Renal cortex interstitium (tissue), 11 donors: ENCODE results near the gene FBL. TPM values are rescaled to one million over a fixed set of nuclear protein-coding genes. Genes with fewer than 3 reads are reported as not detected.
"Not testable (repeated sequence)": the region's sequence is repeated elsewhere in the genome, so short reads cannot be mapped to it uniquely, and the experiment has no call there.

Experiments
- DNase-seq, 11 donors: peaks; one replicate each; pipeline ENCODE4 v3.0.0-alpha.2; 2013; ENCODE audit warnings: low read depth in 9 of 11, low spot score in 4 of 11; ENCODE audit errors: extremely low read depth in 1 of 11
- polyA plus RNA-seq, 3 donors: library from polyadenylated mRNA; unstranded; fragments of 120-200 nt; gene quantifications; one replicate each; pipeline ENCODE4 v1.2.1, GENCODE V29; 2013; ENCODE audit not compliant: insufficient read length in 3 of 3

The FBL gene
- polyA plus RNA-seq, 3 donors, result 288 to 390 (median 331) TPM

DNA sequence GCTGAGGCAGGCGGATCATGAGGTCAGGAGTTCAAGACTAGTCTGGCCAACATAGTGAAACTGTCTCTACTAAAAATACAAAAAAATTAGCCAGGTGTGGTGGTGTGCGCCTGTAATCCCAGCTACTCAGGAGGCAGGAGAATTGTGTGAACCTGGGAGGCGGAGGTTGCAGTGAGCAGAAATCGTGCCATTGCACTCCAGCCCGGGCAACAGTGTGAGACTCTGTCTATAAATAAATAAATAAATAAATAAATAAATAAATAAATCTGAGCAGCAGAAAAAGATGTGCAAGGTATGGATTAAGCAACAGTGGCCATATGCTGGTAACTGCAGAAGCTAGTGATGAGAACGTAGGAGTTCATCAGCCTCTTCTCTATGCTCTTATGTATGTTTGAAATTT is 32.1 kb downstream of the FBL start:
- not testable (repeated sequence) for DNase-seq

DNA sequence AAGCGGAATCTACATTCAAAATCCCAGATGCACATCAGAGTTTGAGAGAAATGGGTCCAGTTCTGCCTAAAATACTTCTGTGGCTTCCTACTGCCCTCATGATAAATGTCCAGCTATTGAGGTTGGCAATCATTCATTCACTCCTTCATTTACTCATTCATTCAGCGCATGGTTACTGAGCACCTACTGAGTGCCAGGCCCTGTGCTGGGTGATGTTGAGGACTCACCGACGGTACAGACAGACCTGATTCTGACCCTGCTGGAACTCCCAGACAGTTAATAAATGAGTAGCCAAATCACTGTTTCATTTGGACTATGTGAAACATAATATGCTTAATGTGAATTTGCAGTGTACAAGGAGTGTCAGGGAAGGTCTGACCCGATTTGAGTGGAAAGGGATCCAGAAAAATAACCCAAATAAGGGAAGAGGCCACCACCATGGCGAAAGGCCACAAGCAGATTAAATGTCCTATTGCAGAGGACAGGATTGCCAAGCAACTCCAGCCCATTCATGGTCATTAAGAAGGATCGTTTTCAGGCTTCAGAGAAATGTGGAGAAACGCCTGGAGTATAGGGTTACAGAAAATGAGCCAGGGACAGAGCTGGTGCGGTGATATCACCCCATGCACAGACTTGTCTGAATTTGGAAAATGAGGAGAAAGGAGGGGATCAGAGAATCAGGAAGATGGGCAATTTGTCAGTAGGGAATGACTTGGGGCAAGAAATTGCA is 32.8 kb downstream of the FBL start:
- peak in 1 of 11 donors; percentile 11 for DNase-seq

DNA sequence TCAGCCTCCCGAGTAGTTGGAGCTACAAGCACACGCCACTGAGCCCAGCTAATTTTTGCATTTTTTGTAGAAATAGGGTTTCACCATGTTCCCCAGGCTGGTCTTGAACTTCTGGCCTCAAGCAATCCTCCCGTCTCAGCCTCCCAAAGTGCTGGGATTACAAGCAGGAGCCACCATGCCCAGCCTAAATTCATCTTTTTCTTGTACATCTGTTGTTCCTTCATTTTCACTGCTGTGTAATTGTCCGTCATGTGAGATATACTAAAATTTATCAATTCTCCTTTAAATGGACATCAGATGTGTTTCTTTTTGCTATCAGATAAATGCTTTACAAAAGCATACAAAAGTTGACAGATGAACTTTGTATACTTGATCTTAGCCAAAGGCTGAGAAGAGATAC is 35.1 kb downstream of the FBL start:
- DNase-seq, result no peak

DNA sequence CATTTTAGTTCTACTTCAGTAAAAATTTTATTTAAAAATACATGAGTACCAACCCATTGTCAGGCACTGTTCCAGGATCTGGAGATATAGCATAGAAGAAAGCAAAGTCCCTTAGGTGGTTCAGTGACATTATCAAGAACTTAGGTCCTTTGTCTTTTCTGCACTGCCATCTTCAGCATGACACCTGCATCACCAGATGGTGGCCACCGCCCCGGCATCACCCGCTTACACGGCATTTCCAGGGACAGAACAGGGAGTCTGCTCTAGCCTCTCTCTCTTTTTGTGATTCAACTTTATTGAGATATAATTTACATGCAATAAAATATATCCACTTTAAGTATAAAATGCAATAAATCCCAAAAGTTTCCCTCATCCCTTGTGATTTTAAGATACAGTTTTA is 35.8 kb downstream of the FBL start:
- no peak for DNase-seq

DNA sequence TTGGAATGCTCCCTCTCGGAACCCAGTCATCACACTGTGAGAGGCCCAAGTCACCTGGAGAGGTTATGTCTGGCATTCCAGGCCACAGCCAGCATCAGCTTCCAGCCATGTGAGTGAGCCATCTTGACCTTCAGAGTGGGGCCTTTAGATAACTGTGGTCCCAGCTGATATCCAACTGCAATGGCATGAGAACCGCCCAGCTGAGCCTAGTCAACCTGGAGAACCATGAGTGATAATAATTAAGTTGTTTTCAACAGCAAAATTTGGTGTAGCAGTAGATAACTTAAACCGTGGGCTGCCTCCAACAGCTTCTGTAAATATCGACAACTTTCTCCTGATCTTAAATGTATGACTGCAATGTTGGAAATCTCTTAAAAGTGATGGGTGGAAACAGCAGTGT is 36.8 kb downstream of the FBL start:
- DNase-seq, result no peak

DNA sequence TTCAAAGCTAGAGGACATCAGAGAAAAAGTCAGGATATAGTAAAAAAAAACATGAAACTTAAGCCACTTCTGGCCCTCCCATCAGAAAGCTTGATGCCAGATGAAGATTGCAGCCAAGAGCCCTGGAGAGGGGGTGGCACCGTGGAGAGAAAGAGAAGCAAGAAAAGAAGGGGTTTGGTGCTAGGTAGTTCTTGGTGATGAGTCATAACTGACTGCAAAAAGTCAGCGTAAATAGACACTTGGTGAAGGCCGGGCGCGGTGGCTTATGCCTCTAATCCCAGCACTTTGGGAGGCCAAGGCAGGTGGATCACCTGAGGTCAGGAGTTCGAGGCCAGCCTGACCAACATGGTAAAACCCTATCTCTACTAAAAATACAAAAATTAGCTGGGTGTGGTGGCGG is 37.5 kb downstream of the FBL start:
- not testable (repeated sequence) for DNase-seq

DNA sequence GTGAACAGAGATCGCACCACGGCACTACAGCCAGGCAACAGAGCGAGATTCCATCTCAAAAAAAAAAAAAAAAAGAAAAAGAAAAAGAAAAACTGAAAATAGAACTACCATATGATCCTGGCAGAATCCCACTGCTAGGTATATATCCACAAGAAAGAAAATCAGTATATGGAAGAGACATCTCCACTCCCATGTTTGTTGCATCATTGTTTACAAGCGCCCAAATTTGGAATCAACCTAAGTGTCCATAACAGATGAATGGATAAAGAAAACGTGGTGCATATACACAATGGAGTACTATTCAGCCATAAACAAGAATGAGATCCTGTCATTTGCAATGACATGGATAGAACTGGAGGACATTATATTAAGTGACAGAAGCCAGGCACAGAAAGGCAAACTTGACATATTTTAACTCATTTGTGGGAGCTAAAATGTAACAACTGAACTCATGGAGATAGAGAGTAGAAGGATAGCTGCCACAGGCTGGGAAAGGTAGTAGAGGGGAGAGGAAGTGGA is 38.3 kb downstream of the FBL start:
- DNase-seq, result no peak

DNA sequence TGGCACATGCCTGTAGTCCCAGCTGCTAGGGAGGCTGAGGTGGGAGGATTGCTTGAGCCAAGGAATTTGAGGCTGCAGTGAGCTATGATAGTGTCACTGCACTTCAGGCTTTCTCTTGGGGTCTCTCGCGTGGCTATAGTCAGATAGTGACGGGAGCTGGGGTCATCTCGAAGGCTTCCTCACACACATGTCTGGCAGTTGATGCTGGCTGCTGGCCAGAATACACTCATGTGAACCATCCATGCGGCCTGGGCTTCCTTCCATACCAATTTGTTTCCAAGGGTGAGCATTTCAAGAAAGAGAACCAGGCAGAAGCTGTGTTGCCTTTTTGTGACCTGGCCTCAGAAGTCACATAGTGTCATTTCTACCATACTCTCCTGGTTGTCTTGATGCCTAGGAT is 41.1 kb downstream of the FBL start:
- DNase-seq, result no peak

DNA sequence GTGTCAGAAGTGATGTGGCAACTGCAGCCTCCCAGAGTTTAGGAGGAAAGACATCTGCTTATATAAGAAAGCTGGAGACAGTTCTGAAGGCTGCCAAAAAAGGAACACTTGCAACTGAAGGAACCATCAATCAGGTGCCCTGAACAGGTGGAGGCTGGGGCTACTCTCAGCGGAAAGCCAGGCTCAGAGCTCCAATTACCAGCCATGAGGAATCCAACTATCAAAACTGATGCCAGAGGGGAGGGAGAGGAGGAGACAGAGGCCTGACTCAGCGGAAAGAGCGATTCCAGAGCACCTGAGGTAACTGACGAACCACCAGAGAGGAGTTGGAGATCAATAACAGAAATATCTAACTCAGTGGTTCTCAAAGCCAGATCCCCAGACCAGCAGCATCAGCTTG is 43.2 kb downstream of the FBL start:
- DNase-seq, result peak in 1 of 11 donors; percentile 13

DNA sequence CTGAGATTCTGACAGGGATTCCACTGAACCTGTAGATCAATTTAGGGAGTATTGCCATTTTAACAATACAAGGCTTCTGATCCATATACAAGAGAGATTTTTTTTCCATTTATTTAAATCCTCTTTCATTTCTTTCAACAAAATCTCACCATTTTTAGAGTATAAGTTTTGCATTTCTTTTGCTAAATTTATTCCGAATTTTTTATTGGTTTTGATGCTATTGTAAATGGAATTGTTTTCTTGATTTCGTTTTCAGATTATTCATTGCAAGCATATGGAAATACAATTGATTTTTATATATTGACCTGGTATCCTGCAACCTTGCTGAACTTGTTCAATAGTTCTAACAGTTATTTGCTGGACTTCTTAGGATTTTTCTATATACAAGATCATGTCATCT is 49.1 kb downstream of the FBL start:
- DNase-seq, result no peak

DNA sequence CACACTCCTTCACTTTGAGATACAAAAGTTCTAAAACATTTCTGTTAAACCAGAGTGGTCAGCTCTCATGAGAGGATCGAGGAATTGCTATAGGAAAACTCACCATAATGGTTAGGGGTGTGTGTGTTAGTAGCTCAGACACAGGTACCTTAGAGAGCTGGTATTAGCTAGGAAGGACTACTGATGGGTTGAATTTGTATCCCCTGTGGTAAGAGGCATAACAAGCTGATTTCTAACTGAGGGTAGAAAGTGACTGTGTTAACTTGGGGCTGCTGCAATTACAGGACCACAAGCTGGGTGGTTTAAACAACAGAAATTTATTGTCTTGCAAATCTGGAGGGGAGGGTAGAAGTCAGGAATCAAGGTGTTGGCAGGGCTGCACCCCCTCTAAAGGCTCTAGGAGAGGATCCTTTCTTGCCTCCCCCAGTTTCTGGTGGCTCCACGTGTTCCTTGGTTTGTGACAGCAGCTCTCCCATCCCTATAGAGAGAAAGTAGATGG is 50.1 kb downstream of the FBL start:
- DNase-seq, result no peak

DNA sequence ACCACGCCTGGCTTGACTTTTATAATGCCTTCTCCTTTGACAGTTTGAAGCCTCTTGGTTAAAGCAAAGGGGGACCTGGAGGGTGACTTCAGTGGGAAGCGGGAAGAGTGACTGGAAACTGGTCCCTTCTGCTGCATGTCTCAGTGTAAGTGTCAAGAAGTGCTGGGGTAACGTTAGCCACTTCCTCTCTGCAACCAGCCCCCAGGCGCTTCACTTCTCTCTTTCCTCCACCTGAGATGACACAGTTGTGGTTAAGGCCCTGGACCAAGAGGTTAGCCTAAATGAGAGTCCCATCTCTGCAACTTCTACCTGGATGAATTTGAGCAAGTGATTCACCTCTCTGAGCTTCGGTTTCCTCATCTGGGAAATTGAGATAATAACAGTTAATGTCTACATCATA is 51.2 kb downstream of the FBL start:
- no peak for DNase-seq

DNA sequence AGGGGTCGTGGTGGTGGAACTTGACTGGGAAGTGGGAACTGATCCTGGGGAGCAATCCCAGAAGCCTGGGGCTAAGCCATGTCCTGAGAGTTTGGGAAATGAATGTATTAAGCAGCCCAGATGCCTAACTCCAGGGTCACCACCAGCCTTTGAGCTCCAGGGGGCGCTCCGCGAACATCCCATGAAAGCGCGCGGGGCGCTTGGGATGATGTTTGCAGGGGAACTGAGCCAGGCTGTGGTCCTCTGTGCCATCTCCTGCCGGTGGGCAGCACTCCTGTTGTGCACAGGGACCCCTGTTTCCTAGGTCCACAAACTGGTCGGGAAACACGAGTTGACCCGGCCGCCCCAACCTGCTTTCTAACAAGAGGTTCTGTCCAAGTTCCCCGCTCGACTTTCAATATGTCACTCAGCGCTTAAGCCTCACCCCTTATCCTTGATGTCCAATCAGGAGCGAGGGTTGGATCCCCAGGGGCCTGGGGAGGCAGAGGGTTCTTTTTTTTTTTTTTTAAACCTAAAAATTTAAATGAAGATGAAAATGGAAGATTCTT is 53.1 kb downstream of the FBL start:
- DNase-seq, result peak in 10 of 11 donors; percentile 40 to 77 (median 67)

DNA sequence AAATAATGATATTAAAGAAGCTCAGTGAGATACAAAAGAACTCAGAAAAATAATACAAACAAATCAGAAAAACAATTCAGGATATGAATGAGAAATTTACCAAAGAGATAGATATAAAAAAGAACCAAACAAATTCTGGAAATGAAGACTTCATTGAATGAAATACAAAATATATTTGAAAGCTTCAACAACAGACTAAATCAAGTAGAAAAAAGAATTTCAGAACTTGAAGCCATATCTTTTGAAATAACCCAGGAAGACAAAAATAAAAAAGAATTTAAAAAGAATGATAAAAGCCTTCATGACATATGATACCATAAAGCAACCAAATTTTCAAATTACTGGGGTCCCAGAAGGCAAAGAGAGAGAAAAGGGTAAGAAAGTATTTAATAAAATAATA is 57.9 kb downstream of the FBL start:
- no peak for DNase-seq

Other genes starting within 250 kb of the FBL start
- not detected for gene LGALS13, start 243.9 kb downstream of the FBL start, polyA plus RNA-seq
- gene LGALS16, start 190.5 kb downstream of the FBL start, polyA plus RNA-seq, result not detected
- gene LGALS14, start 141.9 kb downstream of the FBL start, polyA plus RNA-seq, result not detected
- gene CLC, start 108.3 kb downstream of the FBL start, polyA plus RNA-seq, result 1 to 10 TPM; 1.5 to 3.7 (median 2.6) TPM
- gene LEUTX, start 67.5 kb downstream of the FBL start, polyA plus RNA-seq, result not detected
- 10 to 100 TPM; 31.3 to 37.5 (median 36.1) TPM for gene DYRK1B, start 12.2 kb downstream of the FBL start, polyA plus RNA-seq
- gene FCGBP, start 88.3 kb upstream of the FBL start, polyA plus RNA-seq, result 10 to 100 TPM in 1 of 3 donors, 1 to 10 TPM in 2; 5.7 to 13.2 (median 9.4) TPM
- gene PSMC4, start 124.8 kb upstream of the FBL start, polyA plus RNA-seq, result 100 to 1,000 TPM in 2 of 3 donors, 10 to 100 TPM in 1; 83.5 to 104 (median 101) TPM
- gene ZNF546, start 150.7 kb upstream of the FBL start, polyA plus RNA-seq, result 10 to 100 TPM in 1 of 3 donors, 1 to 10 TPM in 2; 6.1 to 10.8 (median 6.2) TPM
- 10 to 100 TPM; 22.8 to 42.6 (median 25.5) TPM for gene ZNF780B, start 209.9 kb upstream of the FBL start, polyA plus RNA-seq
- gene ZNF780A, start 244.6 kb upstream of the FBL start, polyA plus RNA-seq, result 10 to 100 TPM; 18.7 to 20.3 (median 19.7) TPM